Kidney epithelial cell (primary cell): ENCODE results near the gene NALCN. TPM values are rescaled to one million over a fixed set of nuclear protein-coding genes. Genes with fewer than 3 reads are reported as not detected.

Experiments used
- DNase-seq: peaks from one replicate; pipeline ENCODE4 v3.0.0-alpha.2; 2010; ENCODE audit warnings: low read depth
- H3K27me3 ChIP-seq: 2 replicates; pipeline ENCODE4 v1.6.0; 2011; ENCODE audit warnings: low read length; ENCODE audit not compliant: control insufficient read depth, insufficient read depth
- H3K36me3 ChIP-seq: 2 replicates; pipeline ENCODE4 v1.5.1; 2011; ENCODE audit warnings: low read length; ENCODE audit not compliant: control insufficient read depth, insufficient read depth
- H3K4me3 ChIP-seq: 2 replicates; pipeline ENCODE4 v1.5.1; 2011; ENCODE audit warnings: low read depth, mild to moderate bottlenecking, control low read depth, low read length
- total RNA-seq: library from RNA; depleted of rRNA; stranded (reverse); fragments of >200 nt; gene quantifications from 2 replicates; pipeline ENCODE4 v1.2.3, GENCODE V29; 2015
- TF ChIP-seq, protein P1 (sequence below): IDR thresholded peaks from 2 replicates; pipeline ENCODE4 v1.5.1; 2011; ENCODE audit warnings: mild to moderate bottlenecking, moderate library complexity, low read length, control low read depth, inconsistent platforms; ENCODE audit not compliant: insufficient read depth, poor library complexity, severe bottlenecking

The NALCN gene
- total RNA-seq, 1 donor from 2014 or later: 1.8 TPM

DNA sequence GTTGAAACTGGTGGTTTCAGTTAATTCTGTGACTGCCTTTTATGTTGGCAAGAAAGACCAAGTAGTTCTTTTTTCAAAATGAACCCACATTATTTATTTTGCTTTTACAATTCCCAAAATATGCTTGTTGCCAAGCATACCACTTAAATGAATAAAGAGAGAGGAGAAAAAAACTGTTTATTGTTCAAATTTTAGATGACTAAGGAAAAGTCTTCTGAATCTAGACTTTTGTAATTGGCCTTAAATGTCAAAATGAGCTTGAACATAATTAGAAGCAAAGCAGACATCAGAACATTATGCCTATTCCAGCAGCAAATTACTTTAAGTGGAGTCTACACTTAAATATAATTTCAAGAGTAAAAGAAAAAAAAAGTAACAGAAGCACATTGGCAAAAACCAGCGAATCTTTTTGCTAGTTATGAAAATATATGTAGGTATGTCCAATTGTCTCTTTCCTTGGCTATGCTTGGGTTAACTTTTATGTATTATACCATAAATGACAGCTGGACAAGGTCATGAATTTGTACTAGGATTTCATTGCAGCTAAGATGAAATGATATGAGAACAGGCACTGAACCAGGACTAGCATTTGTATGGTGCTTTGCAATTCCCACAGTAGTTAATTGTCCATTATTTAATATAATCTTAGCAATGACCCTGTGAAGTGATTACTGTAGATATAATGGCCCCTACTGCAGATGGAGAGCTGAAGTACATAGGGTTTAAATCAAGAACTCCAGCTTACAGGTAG is 211.9 kb downstream of the NALCN start:
- TF ChIP-seq, protein P1, sequence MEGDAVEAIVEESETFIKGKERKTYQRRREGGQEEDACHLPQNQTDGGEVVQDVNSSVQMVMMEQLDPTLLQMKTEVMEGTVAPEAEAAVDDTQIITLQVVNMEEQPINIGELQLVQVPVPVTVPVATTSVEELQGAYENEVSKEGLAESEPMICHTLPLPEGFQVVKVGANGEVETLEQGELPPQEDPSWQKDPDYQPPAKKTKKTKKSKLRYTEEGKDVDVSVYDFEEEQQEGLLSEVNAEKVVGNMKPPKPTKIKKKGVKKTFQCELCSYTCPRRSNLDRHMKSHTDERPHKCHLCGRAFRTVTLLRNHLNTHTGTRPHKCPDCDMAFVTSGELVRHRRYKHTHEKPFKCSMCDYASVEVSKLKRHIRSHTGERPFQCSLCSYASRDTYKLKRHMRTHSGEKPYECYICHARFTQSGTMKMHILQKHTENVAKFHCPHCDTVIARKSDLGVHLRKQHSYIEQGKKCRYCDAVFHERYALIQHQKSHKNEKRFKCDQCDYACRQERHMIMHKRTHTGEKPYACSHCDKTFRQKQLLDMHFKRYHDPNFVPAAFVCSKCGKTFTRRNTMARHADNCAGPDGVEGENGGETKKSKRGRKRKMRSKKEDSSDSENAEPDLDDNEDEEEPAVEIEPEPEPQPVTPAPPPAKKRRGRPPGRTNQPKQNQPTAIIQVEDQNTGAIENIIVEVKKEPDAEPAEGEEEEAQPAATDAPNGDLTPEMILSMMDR: no peak
- Histone ChIP-seq H3K27me3 (no peaks in the 10 kb centered on the region), H3K4me3 (no peak overlapping the region), H3K36me3 (no peaks in the 10 kb centered on the region)
- DNase-seq: no peak

DNA sequence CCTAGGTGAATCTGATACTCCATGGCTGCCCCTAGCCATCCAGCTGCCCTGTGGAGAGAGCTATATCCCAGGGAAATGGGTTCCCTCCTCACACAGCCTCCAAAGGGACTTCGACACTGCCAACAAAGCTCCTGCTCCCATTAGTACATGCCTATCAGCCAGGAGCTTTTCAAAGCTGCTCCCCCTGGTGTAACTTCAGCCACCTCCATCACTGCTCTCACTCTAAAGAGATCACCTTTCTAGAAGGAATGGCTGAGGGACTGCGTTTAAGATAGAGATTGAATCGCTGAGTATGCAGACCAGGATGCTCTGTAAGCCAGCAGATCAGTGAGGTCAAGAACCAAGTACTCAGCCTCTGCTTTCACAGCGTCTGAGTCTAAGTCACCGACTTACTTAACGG is 213.7 kb downstream of the NALCN start:
- Histone ChIP-seq H3K4me3 (no peak overlapping the region), H3K27me3 (no peaks in the 10 kb centered on the region), H3K36me3 (no peaks in the 10 kb centered on the region)
- TF ChIP-seq, protein P1: no peak
- DNase-seq: no peak

DNA sequence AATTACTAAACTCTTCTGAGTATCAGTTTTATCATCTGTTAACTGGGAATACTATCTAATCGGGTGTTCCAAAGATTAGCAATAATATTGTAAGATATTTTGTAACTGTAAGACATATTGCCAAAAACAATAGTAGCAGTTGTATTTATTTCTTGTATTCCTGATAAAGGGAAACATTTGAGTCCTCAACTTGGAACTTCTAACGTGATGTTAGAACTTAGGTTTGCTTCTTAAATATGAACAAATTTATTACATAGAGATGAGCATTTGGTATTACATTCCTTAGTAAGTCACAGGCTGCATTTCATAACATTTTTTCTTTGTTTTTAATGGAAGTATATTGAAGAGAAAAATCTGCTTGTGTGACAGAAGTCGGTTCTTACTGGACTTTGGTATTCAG is 225.3 kb downstream of the NALCN start:
- Histone ChIP-seq H3K4me3 (no peak overlapping the region), H3K36me3 (no peaks in the 10 kb centered on the region), H3K27me3 (no peaks in the 10 kb centered on the region)
- DNase-seq: no peak
- TF ChIP-seq, protein P1: no peak

DNA sequence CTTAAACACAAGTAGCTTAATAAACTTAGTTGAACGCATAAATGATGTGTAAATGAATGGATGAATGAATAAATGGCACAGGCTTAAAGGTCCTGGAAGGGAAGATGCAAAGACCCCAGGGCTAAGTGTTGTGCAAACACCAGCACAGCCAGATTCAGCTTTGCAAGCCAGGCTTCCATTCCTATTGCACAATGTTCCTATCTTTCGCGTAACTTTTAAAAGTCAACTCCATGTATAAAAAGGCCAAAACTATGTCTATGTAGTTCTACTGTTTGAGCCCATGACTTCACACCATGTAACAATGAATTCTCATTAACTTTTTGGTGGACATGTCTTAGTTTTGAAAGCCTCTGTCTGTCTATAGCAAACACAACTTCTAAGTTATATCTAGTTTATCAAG is 226.0 kb downstream of the NALCN start:
- DNase-seq: no peak
- no peak overlapping the region for H3K4me3 ChIP-seq
- H3K36me3 ChIP-seq: no peaks in the 10 kb centered on the region
- H3K27me3 ChIP-seq: no peaks in the 10 kb centered on the region
- TF ChIP-seq, protein P1: no peak

DNA sequence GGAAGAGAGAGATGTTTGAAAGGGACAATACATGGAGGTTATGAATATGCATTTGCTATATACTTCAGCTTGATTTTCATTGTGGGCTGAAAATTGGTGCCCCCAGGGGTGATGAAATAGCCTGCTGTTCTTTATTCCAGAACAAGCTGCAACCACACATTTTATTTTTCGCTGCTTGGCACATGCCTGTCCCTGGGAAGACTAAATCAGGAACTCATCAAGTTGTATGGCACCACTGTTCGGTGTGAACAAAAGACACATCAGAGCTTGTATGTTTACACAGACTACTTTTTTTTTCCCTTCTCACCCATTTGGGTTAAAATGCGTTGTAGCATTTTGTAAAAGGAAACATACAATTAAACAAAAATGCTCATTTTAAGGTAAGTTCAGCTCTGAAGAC is 230.7 kb downstream of the NALCN start:
- Histone ChIP-seq H3K27me3 (no peaks in the 10 kb centered on the region), H3K4me3 (no peak overlapping the region), H3K36me3 (no peaks in the 10 kb centered on the region)
- no peak for DNase-seq
- TF ChIP-seq, protein P1: no peak
